Activated T-cell treated with anti-CD3 and anti-CD28 coated beads for 1 hour (primary cell): ENCODE measurements around the gene GPC4.
"Not testable (repeated sequence)": the region's sequence is repeated elsewhere in the genome, so short reads cannot be mapped to it uniquely, and the experiment has no call there.

Experiments
- DNase-seq: peaks from one replicate; pipeline ENCODE4 v3.0.0-alpha.2; 2020; ENCODE audit warnings: low read depth

The GPC4 gene

GRCh38 chrX:133365871-133366611 lies 49.2 kb downstream of the GPC4 start:
- no peak for DNase-seq

- DNase-seq = no peak
These were observed 50.4 kb downstream of the GPC4 start for GRCh38 chrX:133364865-133365264.

- DNase-seq = no peak
These were observed 51.1 kb downstream of the GPC4 start for GRCh38 chrX:133364196-133364595.

- no peak for DNase-seq
These were observed 52.8 kb downstream of the GPC4 start for GRCh38 chrX:133362538-133362937.

GRCh38 chrX:133359466-133359865 lies 55.8 kb downstream of the GPC4 start:
- no peak for DNase-seq

- no peak for DNase-seq
These were observed 62.1 kb downstream of the GPC4 start for GRCh38 chrX:133353233-133353632.

GRCh38 chrX:133350751-133351150 lies 64.5 kb downstream of the GPC4 start:
- no peak for DNase-seq

- DNase-seq = no peak
These were observed 69.3 kb downstream of the GPC4 start for GRCh38 chrX:133346026-133346425.

GRCh38 chrX:133339566-133339965 lies 75.7 kb downstream of the GPC4 start:
- DNase-seq = no peak

- DNase-seq = no peak
These were observed 78.0 kb downstream of the GPC4 start for GRCh38 chrX:133337250-133337649.

- no peak for DNase-seq
These were observed 80.3 kb downstream of the GPC4 start for GRCh38 chrX:133335027-133335426.

GRCh38 chrX:133333154-133333750 lies 82.0 kb downstream of the GPC4 start:
- no peak for DNase-seq

- no peak for DNase-seq
These were observed 82.6 kb downstream of the GPC4 start for GRCh38 chrX:133332737-133333136.

GRCh38 chrX:133330956-133331355 lies 84.3 kb downstream of the GPC4 start:
- DNase-seq = no peak

GRCh38 chrX:133325422-133325821 lies 89.9 kb downstream of the GPC4 start:
- no peak for DNase-seq

- DNase-seq = no peak
These were observed 91.9 kb downstream of the GPC4 start for GRCh38 chrX:133323431-133323830.

- not testable (repeated sequence) for DNase-seq
These were observed 93.0 kb downstream of the GPC4 start for GRCh38 chrX:133322269-133322668.

- no peak for DNase-seq
These were observed 93.8 kb downstream of the GPC4 start for GRCh38 chrX:133321451-133321850.

GRCh38 chrX:133314281-133314680 lies 101.0 kb downstream of the GPC4 start:
- no peak for DNase-seq

- DNase-seq = no peak
These were observed 106.8 kb downstream of the GPC4 start for GRCh38 chrX:133308499-133308897.

GRCh38 chrX:133307637-133308498 lies 107.4 kb downstream of the GPC4 start:
- DNase-seq = no peak

GRCh38 chrX:133307094-133307493 lies 108.2 kb downstream of the GPC4 start:
- no peak for DNase-seq

GRCh38 chrX:133306316-133306715 lies 109.0 kb downstream of the GPC4 start:
- DNase-seq = no peak
